Activated CD4-positive, alpha-beta T cell treated with anti-CD3 and anti-CD28 coated beads for 24 hours (primary cell): ENCODE data around the gene GNG10.
"Not testable (repeated sequence)": the region's sequence is repeated elsewhere in the genome, so short reads cannot be mapped to it uniquely, and the experiment has no call there.

Experiments used
- DNase-seq, 2 donors: peaks; one replicate each; pipeline ENCODE4 v3.0.0-alpha.2; 2020; ENCODE audit warnings: low read depth in 2 of 2

GNG10 gene

DNA sequence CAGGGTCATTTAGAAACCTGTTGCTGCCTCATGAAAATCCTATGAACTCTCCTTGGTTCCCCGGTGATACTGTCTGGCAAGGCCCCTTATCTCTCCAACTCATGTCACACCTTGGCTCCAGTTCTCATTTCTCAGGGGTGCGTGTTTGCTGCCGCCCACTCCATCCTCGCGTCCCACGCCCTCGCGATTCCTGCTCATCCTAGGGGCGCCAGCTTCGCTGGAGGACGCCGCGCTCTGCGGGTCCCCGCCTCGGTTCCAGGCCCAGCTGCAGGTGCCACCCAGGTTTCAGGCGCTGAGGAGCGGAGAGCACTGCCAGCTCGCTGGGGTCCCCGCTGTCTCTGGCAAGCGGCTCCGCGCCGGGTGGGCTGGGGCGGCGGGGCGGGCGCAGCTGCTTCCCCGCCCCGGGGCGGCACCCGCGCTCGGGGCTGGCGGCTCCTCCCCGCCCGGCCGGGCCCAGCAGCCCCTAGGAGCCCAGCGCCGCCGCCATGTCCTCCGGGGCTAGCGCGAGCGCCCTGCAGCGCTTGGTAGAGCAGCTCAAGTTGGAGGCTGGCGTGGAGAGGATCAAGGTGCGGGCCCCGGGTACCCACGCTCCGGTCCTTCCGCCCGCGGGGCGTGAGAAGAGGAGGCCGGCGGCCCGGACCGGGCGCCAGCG lies at the start of gene GNG10:
GNG10 (plus strand) TSS at position 456 of the 652 bp plus-strand sequence; CDS start at position 486, 30 bp downstream.
- DNase-seq = peak; percentile 41 to 43

GRCh38 chr9:111613436-111614040 lies 47.9 kb upstream of the GNG10 start:
- no peak for DNase-seq

DNA sequence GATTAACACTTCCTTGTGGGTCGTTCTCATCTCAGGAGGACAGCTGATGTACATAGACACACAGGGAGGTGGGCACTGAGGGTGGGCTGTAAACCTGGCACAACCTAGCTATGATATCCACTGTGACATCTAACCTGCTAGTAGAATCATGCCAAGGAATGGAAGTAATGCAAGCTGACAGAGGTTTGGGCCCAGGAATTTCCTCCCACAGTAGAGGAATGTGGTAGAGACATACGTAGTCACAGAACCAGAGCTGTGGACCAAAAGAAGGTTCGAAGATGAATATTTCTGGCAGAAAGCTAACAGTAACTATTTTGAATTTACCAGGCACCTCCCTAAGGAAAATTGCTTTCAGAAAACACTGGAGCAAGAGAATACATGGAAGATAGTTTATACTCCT lies 45.5 kb upstream of the GNG10 start:
- DNase-seq = no peak

GRCh38 chr9:111617349-111617748 lies 44.1 kb upstream of the GNG10 start:
- not testable (repeated sequence) for DNase-seq

GRCh38 chr9:111621895-111622480 lies 39.4 kb upstream of the GNG10 start:
- DNase-seq = no peak

- no peak for DNase-seq
Observed at GRCh38 chr9:111622626-111623025, 38.8 kb upstream of the GNG10 start.

GRCh38 chr9:111627260-111627963 lies 34.0 kb upstream of the GNG10 start:
- no peak for DNase-seq

DNA sequence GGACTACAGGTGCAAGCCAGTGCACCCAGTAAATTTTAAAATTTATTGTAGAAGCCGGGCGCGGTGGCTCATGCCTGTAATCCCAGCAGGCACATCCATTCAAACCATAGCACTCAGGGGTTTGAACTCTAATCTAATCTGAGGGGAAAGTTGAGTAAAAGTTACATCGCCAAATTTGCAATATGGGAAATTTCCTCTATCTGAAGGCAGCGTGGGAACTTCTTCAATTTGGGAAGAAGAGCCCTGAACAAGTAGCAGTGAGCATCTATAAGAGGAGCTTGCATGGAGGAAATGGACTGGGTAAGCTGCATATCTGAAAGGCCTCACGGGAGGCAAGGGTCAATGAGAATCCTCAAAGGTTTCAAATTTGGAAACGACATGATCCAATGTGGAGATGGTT lies 33.0 kb upstream of the GNG10 start:
- no peak for DNase-seq

GRCh38 chr9:111630182-111630963 lies 31.0 kb upstream of the GNG10 start:
- DNase-seq = no peak

DNA sequence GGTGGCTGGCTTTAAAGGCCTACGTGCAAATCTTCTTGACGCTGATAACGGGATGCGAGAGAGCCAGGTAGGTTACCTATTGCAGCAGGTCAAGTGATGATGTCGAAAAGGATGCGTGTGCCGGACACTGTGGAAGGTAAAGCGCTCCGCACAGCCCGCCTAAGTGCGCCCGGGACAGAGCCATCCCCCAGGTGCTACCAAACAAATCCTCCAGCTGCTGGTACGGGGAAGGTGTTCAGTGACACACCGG lies 30.5 kb upstream of the GNG10 start:
- no peak for DNase-seq

DNA sequence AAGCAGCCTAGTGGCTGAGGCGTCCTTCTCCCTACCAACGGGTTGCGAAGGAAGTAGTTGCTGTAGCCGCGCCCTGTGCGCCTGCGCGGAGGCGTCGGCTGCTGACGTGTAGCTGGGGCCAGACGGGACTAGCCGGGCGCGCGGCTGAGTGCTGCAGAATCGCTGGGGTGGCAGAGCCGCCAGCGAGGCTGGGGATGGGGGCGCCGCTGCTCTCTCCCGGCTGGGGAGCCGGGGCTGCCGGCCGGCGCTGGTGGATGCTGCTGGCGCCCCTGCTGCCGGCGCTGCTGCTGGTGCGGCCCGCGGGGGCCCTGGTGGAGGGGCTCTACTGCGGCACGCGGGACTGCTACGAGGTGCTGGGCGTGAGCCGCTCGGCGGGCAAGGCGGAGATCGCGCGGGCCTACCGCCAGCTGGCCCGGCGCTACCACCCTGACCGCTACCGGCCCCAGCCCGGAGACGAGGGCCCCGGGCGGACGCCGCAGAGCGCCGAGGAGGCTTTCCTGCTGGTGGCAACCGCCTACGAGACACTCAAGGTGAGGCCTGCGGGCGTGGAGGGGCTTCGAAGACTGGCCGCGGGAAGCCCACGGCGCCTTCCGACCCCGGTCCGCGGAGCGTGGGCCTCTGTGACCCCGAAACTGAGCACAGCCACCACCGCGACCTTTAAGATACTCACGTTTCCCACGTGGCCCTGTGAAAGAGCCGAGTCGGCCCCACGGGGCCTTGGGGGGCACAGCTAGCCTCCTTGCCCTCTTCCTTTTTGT lies 30.0 kb upstream of the GNG10 start, which contains the start of gene DNAJC25:
DNAJC25 (plus strand) TSS at position 121 of the 758 bp plus-strand sequence; CDS start at position 195, 74 bp downstream.
- peak; percentile 90 for DNase-seq

GRCh38 chr9:111632060-111632459 lies 29.3 kb upstream of the GNG10 start:
- DNase-seq = no peak

GRCh38 chr9:111632695-111633388 lies 28.6 kb upstream of the GNG10 start:
- DNase-seq = no peak

DNA sequence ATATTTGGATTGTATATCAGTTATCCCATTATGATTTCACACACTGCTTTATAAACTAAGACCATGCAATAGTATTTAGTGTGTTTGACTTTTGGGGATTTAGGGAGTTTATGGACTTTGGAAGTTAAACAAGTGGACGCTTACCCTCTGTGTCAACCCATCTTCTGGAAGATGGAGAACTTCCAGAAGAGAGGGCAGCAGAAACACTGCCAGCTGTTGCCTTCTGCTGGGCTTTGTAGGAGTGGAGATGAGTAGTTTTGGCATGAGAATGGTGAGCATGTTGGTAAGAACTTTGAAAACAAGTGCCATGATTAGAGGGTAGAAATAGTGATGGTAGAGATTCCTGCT lies 28.0 kb upstream of the GNG10 start:
- no peak for DNase-seq

DNA sequence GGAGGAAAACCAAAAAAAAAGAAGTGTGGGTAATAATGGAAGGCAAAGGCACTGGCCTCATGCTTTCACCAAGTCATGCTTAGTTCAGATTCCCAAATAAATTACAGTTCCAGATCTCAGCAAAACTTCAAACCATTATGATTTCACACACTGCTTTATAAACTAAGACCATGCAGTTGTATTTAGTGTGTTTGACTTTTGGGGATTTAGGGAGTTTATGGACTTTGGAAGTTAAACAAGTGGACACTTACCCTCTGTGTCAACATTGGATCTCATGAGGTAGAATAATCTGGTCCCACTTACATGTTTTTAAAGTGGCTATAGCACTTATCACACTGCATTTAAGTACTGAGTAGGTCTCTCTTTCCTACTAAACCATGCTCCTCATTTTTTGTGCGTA lies 26.5 kb upstream of the GNG10 start:
- DNase-seq = no peak

- no peak for DNase-seq
Observed at GRCh38 chr9:111637421-111637950, 23.9 kb upstream of the GNG10 start.

DNA sequence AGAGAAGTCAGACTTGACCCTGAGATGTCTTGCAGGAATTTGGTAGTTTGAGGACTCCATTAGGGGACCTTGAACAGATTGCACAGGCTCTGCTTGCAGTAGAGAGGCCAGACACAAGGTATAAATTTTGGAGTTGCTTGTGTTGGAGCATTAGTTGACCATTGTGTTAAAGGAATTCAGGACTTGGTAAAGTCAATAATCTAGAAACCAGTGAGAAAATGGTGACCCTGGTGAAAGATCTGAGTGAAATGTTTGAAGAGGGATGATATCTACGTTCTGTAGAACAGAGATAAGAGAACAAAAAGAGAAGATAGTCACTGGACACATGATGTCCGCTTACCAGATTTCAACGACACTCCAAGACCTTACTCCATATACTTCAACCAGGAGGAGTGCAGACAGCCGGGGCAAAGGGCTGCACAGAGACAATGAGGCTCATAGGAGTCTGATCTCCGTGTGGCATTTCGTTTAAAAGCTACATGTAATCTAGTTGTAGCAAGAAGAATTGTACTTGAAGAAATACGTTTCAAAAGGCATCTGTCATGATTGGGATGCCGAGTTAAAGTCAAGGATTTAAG lies 17.1 kb upstream of the GNG10 start:
- no peak for DNase-seq

GRCh38 chr9:111645806-111646205 lies 15.6 kb upstream of the GNG10 start:
- DNase-seq = no peak

DNA sequence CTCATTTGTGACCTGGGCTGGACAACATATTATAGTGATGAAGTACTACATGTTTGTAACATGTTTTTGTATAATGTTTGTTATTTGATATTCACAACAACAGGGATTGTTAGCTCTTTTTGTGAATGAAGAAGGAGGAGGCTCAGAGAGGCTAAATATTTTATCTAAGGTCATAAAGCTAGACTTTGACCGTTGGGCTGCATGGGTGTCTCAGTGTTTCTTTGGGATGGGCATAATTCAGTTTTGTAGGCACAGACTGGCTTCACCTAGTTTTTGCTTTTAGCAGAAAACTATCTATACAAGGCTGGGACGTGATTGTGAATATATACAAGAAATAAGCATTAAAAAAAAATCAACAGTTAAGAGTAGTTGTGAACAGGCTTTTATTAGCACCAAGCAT lies 15.0 kb upstream of the GNG10 start:
- no peak for DNase-seq

DNA sequence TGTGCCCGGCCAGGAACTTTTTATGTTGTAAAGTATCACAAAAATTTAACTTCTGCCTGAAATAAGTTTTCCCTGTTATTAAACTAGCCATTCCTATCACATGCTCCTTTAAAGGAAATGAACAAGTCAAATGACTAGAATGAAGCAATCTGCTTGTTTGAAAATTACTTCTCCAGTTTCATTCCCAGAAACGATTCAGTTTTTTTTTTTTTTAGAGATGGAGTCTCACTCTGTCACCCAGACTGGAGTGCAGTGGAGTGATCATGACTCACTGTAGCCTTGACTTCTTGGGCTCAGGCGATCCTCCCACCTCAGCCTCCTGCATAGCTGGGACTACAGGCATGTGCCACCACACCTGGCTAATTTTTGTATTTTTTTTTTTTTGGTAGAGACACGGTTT lies 13.3 kb upstream of the GNG10 start:
- DNase-seq = no peak
